Measurements from ENCODE around the gene MCF2L. TPM values are rescaled to one million over a fixed set of nuclear protein-coding genes. Genes with fewer than 3 reads are reported as not detected.

Gene MCF2L
- polyA plus RNA-seq, 1 donor (not counting 4 experiments of a cell fraction or from before 2014, with no cell fraction given) = 0.14 TPM

GRCh38 chr13:113118261-113119021 is 149.4 kb downstream of the MCF2L start:
- no peaks in the 10 kb centered on the region for H4K20me1 ChIP-seq (ENCODE audit: control insufficient read depth, extremely low read depth, insufficient read depth, low read length)
- no peaks in the 10 kb centered on the region for H3K36me3 ChIP-seq (ENCODE audit: control insufficient read depth in 2 of 2, extremely low read depth in 1 of 2, insufficient read depth in 2 of 2, low read length in 2 of 2)
- H3K4me2 ChIP-seq (ENCODE audit: control insufficient read depth, extremely low read depth, insufficient read depth, low read depth, low read length) = no peak overlapping the region
- dilution Hi-C loops (cut with MboI; ENCODE audit: extremely low pct_ligation_motif_present, low sequenced_read_pairs) = no loop called here
- H3K79me2 ChIP-seq (ENCODE audit: control insufficient read depth, insufficient read depth, low read length) = no peaks in the 10 kb centered on the region
- no peak for FAIRE-seq
- H3K9me3 ChIP-seq (ENCODE audit: control insufficient read depth, low read depth, low read length) = no peaks in the 10 kb centered on the region
- no peak for DNase-seq (ENCODE audit: low read depth, low spot score)
- H3K27ac ChIP-seq (ENCODE audit: control insufficient read depth, insufficient read depth, low read length) = no peak overlapping the region
- H3K9me1 ChIP-seq (ENCODE audit: control insufficient read depth, extremely low read depth, insufficient read depth, low read length) = no peaks in the 10 kb centered on the region
- H3K4me3 ChIP-seq (ENCODE audit: control insufficient read depth in 2 of 3, extremely low read depth in 1 of 3, insufficient read depth in 2 of 3, low read depth in 1 of 3, low read length in 3 of 3) = no peak overlapping the region
- no peaks in the 10 kb centered on the region for H3K4me1 ChIP-seq (ENCODE audit: control insufficient read depth, extremely low read depth, insufficient read depth, low read length)
- no peak overlapping the region for H3K9ac ChIP-seq (ENCODE audit: control insufficient read depth, extremely low read depth, insufficient read depth, low read length)
- no peak overlapping the region for H2AFZ ChIP-seq (ENCODE audit: control insufficient read depth, low read length)
- TF ChIP-seq EZH2 (IDR thresholded peaks at IDR 0.05; ENCODE audit: low read length) (no peak), CTCF (optimal IDR thresholded peaks at IDR 0.05 in 1 of 3, IDR thresholded peaks at IDR 0.05 in 1 of 3, conservative IDR thresholded peaks at IDR 0.05 in 1 of 3; ENCODE audit: extremely low read depth in 1 of 3, insufficient read depth in 2 of 3, low read length in 3 of 3) (no peak)
- peaks cover 5% of the 10 kb centered on the region for H3K27me3 ChIP-seq (ENCODE audit: control insufficient read depth, extremely low read depth, insufficient read depth, low read length)

- H3K9me3 ChIP-seq (ENCODE audit: control insufficient read depth, low read depth, low read length) = no peaks in the 10 kb centered on the region
- no peak for FAIRE-seq
- DNase-seq (ENCODE audit: low read depth, low spot score) = no peak
- H3K9ac ChIP-seq (ENCODE audit: control insufficient read depth, extremely low read depth, insufficient read depth, low read length) = no peak overlapping the region
- no peaks in the 10 kb centered on the region for H3K79me2 ChIP-seq (ENCODE audit: control insufficient read depth, insufficient read depth, low read length)
- H3K4me1 ChIP-seq (ENCODE audit: control insufficient read depth, extremely low read depth, insufficient read depth, low read length) = no peaks in the 10 kb centered on the region
- H3K4me2 ChIP-seq (ENCODE audit: control insufficient read depth, extremely low read depth, insufficient read depth, low read depth, low read length) = no peak overlapping the region
- no peaks in the 10 kb centered on the region for H3K36me3 ChIP-seq (ENCODE audit: control insufficient read depth in 2 of 2, extremely low read depth in 1 of 2, insufficient read depth in 2 of 2, low read length in 2 of 2)
- no peaks in the 10 kb centered on the region for H3K9me1 ChIP-seq (ENCODE audit: control insufficient read depth, extremely low read depth, insufficient read depth, low read length)
- H3K27me3 ChIP-seq (ENCODE audit: control insufficient read depth, extremely low read depth, insufficient read depth, low read length) = peaks cover 4% of the 10 kb centered on the region
- TF ChIP-seq CTCF (optimal IDR thresholded peaks at IDR 0.05 in 1 of 3, IDR thresholded peaks at IDR 0.05 in 1 of 3, conservative IDR thresholded peaks at IDR 0.05 in 1 of 3; ENCODE audit: extremely low read depth in 1 of 3, insufficient read depth in 2 of 3, low read length in 3 of 3) = no peak
- no peaks in the 10 kb centered on the region for H4K20me1 ChIP-seq (ENCODE audit: control insufficient read depth, extremely low read depth, insufficient read depth, low read length)
- H2AFZ ChIP-seq (ENCODE audit: control insufficient read depth, low read length) = no peak overlapping the region
- H3K27ac ChIP-seq (ENCODE audit: control insufficient read depth, insufficient read depth, low read length) = no peak overlapping the region
- no peak overlapping the region for H3K4me3 ChIP-seq (ENCODE audit: control insufficient read depth in 2 of 3, extremely low read depth in 1 of 3, insufficient read depth in 2 of 3, low read depth in 1 of 3, low read length in 3 of 3)
- dilution Hi-C loops (cut with MboI; ENCODE audit: extremely low pct_ligation_motif_present, low sequenced_read_pairs) = no loop called here
Measured at GRCh38 chr13:113119166-113119821, 150.3 kb downstream of the MCF2L start.

Measured in keratinocyte (primary cell).